IMR-90 (cell line): ENCODE measurements around the gene KRTAP5-9. TPM values are rescaled to one million over a fixed set of nuclear protein-coding genes. Genes with fewer than 3 reads are reported as not detected.

Experiments used
- ATAC-seq: fragments of 200-7000 bp; cut with Tn5 transposase; 2 replicates; pipeline ENCODE4 v1.9.1; 2020; ENCODE audit warnings: low read depth, mild to moderate bottlenecking, moderate library complexity
- BruUV-seq: library from RNA; stranded (reverse); fragments of 400-500 nt; replicated peaks from 2 replicates; lab custom pipeline; 2021; lab: Mats Ljungman, UMichigan
- CTCF ChIA-PET: fragments of 300-600 bp; formaldehyde crosslinking; extraction: SDS; loops from one replicate; lab custom pipeline; 2021; ENCODE audit warnings: antibody characterized with exemption; lab: Yijun Ruan, JAX
- POLR2A ChIA-PET: fragments of 300-600 bp; sonication (Branson Sonifier 250); formaldehyde crosslinking; loops from one replicate; lab custom pipeline; 2022; ENCODE audit warnings: antibody characterized with exemption; ENCODE audit not compliant: unreplicated experiment; lab: Charles Lee
- DNase-seq: peaks from one replicate; pipeline ENCODE4 v3.0.0; 2013
- H2AFZ ChIP-seq: replicated peaks from 2 replicates; pipeline ENCODE3; 2013; ENCODE audit warnings: low read length, mild to moderate bottlenecking; ENCODE audit not compliant: poor library complexity
- H2AK5ac ChIP-seq: 2 replicates; pipeline ENCODE4 v1.6.1; 2013; ENCODE audit warnings: low read depth, low read length, inconsistent platforms
- H2AK9ac ChIP-seq: replicated peaks from 2 replicates; pipeline ENCODE3; 2013; ENCODE audit warnings: mild to moderate bottlenecking, low read depth, low read length, moderate library complexity; ENCODE audit not compliant: poor library complexity
- H2BK120ac ChIP-seq: 2 replicates; pipeline ENCODE4 v1.6.1; 2013; ENCODE audit warnings: low read depth, low read length, inconsistent platforms
- H2BK15ac ChIP-seq: 3 replicates; pipeline ENCODE4 v1.6.1; 2013; ENCODE audit warnings: low read depth, low read length, inconsistent platforms
- H2BK20ac ChIP-seq: 2 replicates; pipeline ENCODE4 v1.6.1; 2013; ENCODE audit warnings: low read depth, mild to moderate bottlenecking, inconsistent platforms, low read length, moderate library complexity
- H2BK5ac ChIP-seq: 2 replicates; pipeline ENCODE4 v1.6.1; 2013; ENCODE audit warnings: mild to moderate bottlenecking, low read depth, low read length, inconsistent platforms; ENCODE audit not compliant: poor library complexity, severe bottlenecking
- H3K14ac ChIP-seq: replicated peaks from 2 replicates; pipeline ENCODE4 v1.6.1; 2013; ENCODE audit warnings: low read depth, low read length, inconsistent platforms
- H3K18ac ChIP-seq: 2 replicates; pipeline ENCODE4 v1.6.1; 2013; ENCODE audit warnings: low read depth, low read length, control low read depth
- H3K23ac ChIP-seq: 2 replicates; pipeline ENCODE4 v1.6.1; 2013; ENCODE audit warnings: low read depth, low read length, inconsistent platforms
- H3K27ac ChIP-seq: 2 replicates; pipeline ENCODE4 v1.5.1; 2013; ENCODE audit warnings: mild to moderate bottlenecking, control low read depth, low read length; ENCODE audit not compliant: insufficient read depth
- H3K27me3 ChIP-seq: 2 replicates; pipeline ENCODE4 v1.6.1; 2013; ENCODE audit warnings: low read length; ENCODE audit not compliant: control insufficient read depth, insufficient read depth
- H3K36me3 ChIP-seq: 2 replicates; pipeline ENCODE4 v1.6.1; 2013; ENCODE audit warnings: low read length, mixed read lengths; ENCODE audit not compliant: control insufficient read depth, insufficient read depth
- H3K4ac ChIP-seq: 2 replicates; pipeline ENCODE4 v1.6.1; 2013; ENCODE audit warnings: low read depth, low read length, inconsistent platforms
- H3K4me1 ChIP-seq: 2 replicates; pipeline ENCODE4 v1.6.1; 2013; ENCODE audit warnings: low read length, mixed read lengths; ENCODE audit not compliant: control insufficient read depth, insufficient read depth
- H3K4me2 ChIP-seq: 2 replicates; pipeline ENCODE4 v1.6.1; 2013; ENCODE audit warnings: low read depth, mild to moderate bottlenecking, control low read depth, low read length, moderate library complexity
- H3K4me3 ChIP-seq: 2 replicates; pipeline ENCODE4 v1.5.1; 2013; ENCODE audit warnings: low read depth, mild to moderate bottlenecking, control low read depth, low read length, moderate library complexity; ENCODE audit not compliant: insufficient read depth
- H3K56ac ChIP-seq: 2 replicates; pipeline ENCODE4 v1.6.1; 2013; ENCODE audit warnings: low read length, inconsistent platforms; ENCODE audit not compliant: insufficient read depth; ENCODE audit errors: extremely low read depth
- H3K79me1 ChIP-seq, 2 experiments: 2 replicates each; pipeline ENCODE4 v1.6.1; 2013; ENCODE audit warnings: low read length in 2 of 2, inconsistent platforms in 1 of 2, low read depth in 1 of 2
- H3K9ac ChIP-seq: 2 replicates; pipeline ENCODE4 v1.6.1; 2013; ENCODE audit warnings: low read depth, low read length, control low read depth
- H3K9me1 ChIP-seq: 2 replicates; pipeline ENCODE4 v1.6.1; 2013; ENCODE audit warnings: low read length, inconsistent platforms; ENCODE audit not compliant: insufficient read depth
- H3K9me3 ChIP-seq: 2 replicates; pipeline ENCODE4 v1.6.1; 2013; ENCODE audit warnings: low read length; ENCODE audit not compliant: control insufficient read depth, insufficient read depth
- H4K20me1 ChIP-seq: 2 replicates; pipeline ENCODE4 v1.6.1; 2013; ENCODE audit warnings: low read length, inconsistent platforms; ENCODE audit not compliant: insufficient read depth
- H4K5ac ChIP-seq: 2 replicates; pipeline ENCODE4 v1.6.1; 2013; ENCODE audit warnings: mild to moderate bottlenecking, low read depth, low read length, control low read depth
- H4K8ac ChIP-seq, 2 experiments: 2 replicates each; pipeline ENCODE4 v1.6.1; 2013; ENCODE audit warnings: low read depth in 2 of 2, low read length in 2 of 2, control low read depth in 1 of 2, inconsistent platforms in 1 of 2
- H4K91ac ChIP-seq: 2 replicates; pipeline ENCODE4 v1.6.1; 2013; ENCODE audit warnings: low read depth, low read length, inconsistent platforms; ENCODE audit not compliant: insufficient read depth
- SMC3 ChIP-seq: fragments of 150-350 bp; IDR thresholded peaks from 2 replicates; pipeline ENCODE4 v1.6.1; 2016; ENCODE audit warnings: low read depth, mild to moderate bottlenecking, antibody characterized with exemption, low read length, moderate library complexity
- USF2 ChIP-seq: fragments of 150-350 bp; IDR thresholded peaks from 2 replicates; pipeline ENCODE4 v1.6.1; 2017; ENCODE audit warnings: mild to moderate bottlenecking, antibody characterized with exemption, low read length, low read depth
- WGBS, 2 experiments: methylation state at CpG; one replicate each; pipeline versions ENCODE4 v1.1.5 to v1.1.7; 2013; ENCODE audit warnings: missing lambda C conversion rate in 2 of 2; ENCODE audit not compliant: insufficient read length in 1 of 2; ENCODE audit errors: extremely low coverage in 2 of 2; 5-methylcytosine and 5-hydroxymethylcytosine counted together
- dilution Hi-C: fragments of 300-500 bp; cut with HindIII; formaldehyde crosslinking; loops from one replicate; pipeline ENCODE4 v1.14.3; 2018; ENCODE audit warnings: low sequenced_read_pairs; ENCODE audit not compliant: unreplicated experiment
- in situ Hi-C: fragments of 300-500 bp; cut with MboI; formaldehyde crosslinking; loops from 3 replicates; pipeline ENCODE4 v1.14.3; 2019; ENCODE audit warnings: low sequenced_read_pairs, inconsistent platforms, mixed read lengths
- intact Hi-C: fragments of 100-400 bp; cut with micrococcal nuclease; formaldehyde crosslinking; loops from 2 replicates; pipeline ENCODE4 v1.10.0; 2022
- polyA plus RNA-seq, 3 experiments: library from polyadenylated mRNA; depleted of rRNA; stranded (reverse); fragments of >200 nt; gene quantifications; 2 replicates each; pipeline ENCODE4 v1.2.3, GENCODE V29; 2012; ENCODE audit warnings: low replicate concordance in 1 of 3
- total RNA-seq: library from RNA; depleted of rRNA; stranded (reverse); fragments of >200 nt; gene quantifications from 2 replicates; pipeline ENCODE4 v1.2.3, GENCODE V29; 2012

Gene KRTAP5-9
- total and polyA plus RNA-seq, 2 of the 4 experiments (the other 2 are of a cell fraction): 0.09 TPM; not detected in 1

DNA sequence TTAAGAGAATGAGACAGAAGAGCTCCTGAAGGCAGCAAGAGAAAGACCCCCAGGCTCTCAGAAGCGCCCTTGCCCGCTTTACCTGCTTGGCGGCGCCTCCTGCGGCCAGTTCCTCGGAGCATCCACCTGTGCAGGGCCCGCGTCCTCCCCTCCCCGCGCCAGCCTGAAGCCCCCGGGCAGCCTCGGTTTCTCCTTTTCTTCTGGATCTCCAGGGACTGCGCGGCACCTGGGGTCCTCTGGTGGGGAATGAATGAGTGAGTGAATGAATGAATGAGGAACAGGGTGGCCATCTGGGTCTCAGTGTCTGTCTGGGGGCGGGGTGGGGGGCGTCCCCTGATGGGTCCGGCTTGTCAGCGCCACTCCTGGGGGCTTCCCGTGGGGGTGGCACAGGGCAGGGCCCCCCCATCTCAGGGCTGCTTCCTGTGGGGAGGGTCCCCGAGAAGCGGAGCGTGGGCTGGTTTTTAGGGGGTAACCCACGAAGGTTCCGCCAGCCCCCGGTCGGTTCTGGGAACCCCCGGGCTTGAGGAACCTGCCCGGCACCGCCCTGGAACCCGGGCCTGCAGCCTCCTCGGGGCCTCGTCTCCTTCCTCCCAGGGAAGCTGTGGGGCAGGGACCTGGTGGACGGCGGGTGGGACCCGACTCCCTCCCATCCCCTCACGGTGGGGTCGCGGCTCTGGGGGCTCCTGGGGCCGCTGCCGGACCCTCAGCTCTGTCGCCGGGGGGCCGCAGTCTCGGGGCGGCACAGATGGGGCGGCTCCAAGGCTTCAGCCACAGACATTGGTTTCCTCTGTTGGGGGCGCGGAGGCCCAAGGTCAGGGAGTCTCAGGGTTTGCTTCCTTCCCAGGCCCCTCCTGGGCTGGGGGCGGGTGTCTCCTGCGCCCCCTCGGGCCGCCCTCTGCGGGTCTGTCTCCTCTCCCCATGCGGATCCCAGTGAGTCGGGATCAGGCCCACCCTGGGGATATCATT lies 29.4 kb upstream of the KRTAP5-9 start (continued):
- no peak for TF ChIP-seq USF2

- no peak overlapping the region for H3K9ac ChIP-seq
- H4K91ac ChIP-seq: no peak overlapping the region
- H3K9me3 ChIP-seq: no peaks in the 10 kb centered on the region
- CTCF ChIA-PET: no interaction called here
- no peak for TF ChIP-seq SMC3
- no peak overlapping the region for H4K8ac ChIP-seq
- peak overlapping the region; percentile 65 for H2AK9ac ChIP-seq
- H4K5ac ChIP-seq: no peak overlapping the region
- H2BK5ac ChIP-seq: no peak overlapping the region
- H2AFZ ChIP-seq: no peak overlapping the region
- H3K9me1 ChIP-seq: no peaks in the 10 kb centered on the region
- no peak overlapping the region for H2BK20ac ChIP-seq
- no peak overlapping the region for H2BK120ac ChIP-seq
- H3K4me2 ChIP-seq: no peak overlapping the region
- intact Hi-C loops (loop anchor here (2.0 kb wide), 1 partner anchor 39 kb away; no protein-coding TSS in a partner anchor), in situ Hi-C loops (no loop called here), dilution Hi-C loops (no loop called here)
- H2AK5ac ChIP-seq: no peak overlapping the region
- POLR2A ChIA-PET: interaction anchor here (0.6 kb wide), 1 partner anchor 13 kb away, joined by 3 read pairs; no protein-coding TSS in a partner anchor
- no peaks in the 10 kb centered on the region for H3K79me1 ChIP-seq
- DNase-seq (no peak), ATAC-seq (no peak)
- no peaks in the 10 kb centered on the region for H3K4me1 ChIP-seq
- BruUV-seq: no TSS peak
- H3K4me3 ChIP-seq: no peak overlapping the region
- H4K20me1 ChIP-seq: no peaks in the 10 kb centered on the region
- H3K18ac ChIP-seq: no peak overlapping the region
- no peaks in the 10 kb centered on the region for H3K36me3 ChIP-seq
- no peak overlapping the region for H3K56ac ChIP-seq
- H2BK15ac ChIP-seq: no peak overlapping the region
- no peak overlapping the region for H3K27ac ChIP-seq
- H3K27me3 ChIP-seq: peaks cover 3% of the 10 kb centered on the region; the same call in 1 of the 2 replicates
- WGBS, 2 experiments: 26% methylated on average over 6 of the region's 10 CpGs; no CpG with 5 or more reads in 1 of the 2 experiments
- no peak overlapping the region for H3K14ac ChIP-seq
- no peak overlapping the region for H3K23ac ChIP-seq
- H3K4ac ChIP-seq: no peak overlapping the region
Measured at GRCh38 chr11:71519546-71519945, 28.7 kb upstream of the KRTAP5-9 start.
